Measurements from ENCODE around the gene DIPK1A. TPM values are rescaled to one million over a fixed set of nuclear protein-coding genes. Genes with fewer than 3 reads are reported as not detected.

Gene DIPK1A
- total RNA-seq, 1 experiment from 2014 or later = 1.0 TPM

GRCh38 chr1:92876351-92876750 is 84.9 kb downstream of the DIPK1A start:
- Histone ChIP-seq H3K36me3 (ENCODE audit: low read depth, low read length) (no peaks in the 10 kb centered on the region), H3K4me3 (ENCODE audit: low read length) (no peak overlapping the region), H2AFZ (ENCODE audit: low read length) (no peak overlapping the region), H3K9me2 (replicated peaks; ENCODE audit: low read length) (no peaks in the 10 kb centered on the region), H3K27me3 (ENCODE audit: low read length) (no peaks in the 10 kb centered on the region), H3K9ac (ENCODE audit: low read length) (no peak overlapping the region), H4K20me1 (ENCODE audit: low read length) (no peaks in the 10 kb centered on the region), H3K79me2 (ENCODE audit: low read length) (no peaks in the 10 kb centered on the region), H3K4me2 (ENCODE audit: low read length) (no peak overlapping the region), H3K9me3 (ENCODE audit: low read length) (no peaks in the 10 kb centered on the region), H3K4me1 (ENCODE audit: insufficient read depth, low read length) (peaks cover 5% of the 10 kb centered on the region; the same call in 1 of the 2 replicates), H3K27ac (ENCODE audit: low read length) (no peak overlapping the region), H3F3A (ENCODE audit: low read length, unreplicated experiment) (no peaks in the 10 kb centered on the region)
- TF ChIP-seq CTCF (conservative IDR thresholded peaks at IDR 0.05; ENCODE audit: low read depth, low read length) = no peak
- TF ChIP-seq EZH2phosphoT487 (IDR thresholded peaks at IDR 0.05; ENCODE audit: borderline replicate concordance, low read length) = no peak
- no peak for TF ChIP-seq EZH2 (IDR thresholded peaks at IDR 0.05; ENCODE audit: low read length, unreplicated experiment)
- ChIA-PET CTCF (interaction anchor here (0.7 kb wide), 1 partner anchor 125 kb away, joined by 6 read pairs; no protein-coding TSS in a partner anchor), POLR2A (ENCODE audit: unreplicated experiment) (no interaction called here)
- DNase-seq (no peak), ATAC-seq (no peak)
- BruUV-seq (replicated peaks) = no TSS peak
- intact Hi-C loops (cut with micrococcal nuclease) = no loop called here

- no peak overlapping the region for H3K9ac ChIP-seq (ENCODE audit: low read length)
- H3K9me2 ChIP-seq (replicated peaks; ENCODE audit: low read length) = no peaks in the 10 kb centered on the region
- ATAC-seq (no peak), DNase-seq (no peak)
- H3K27me3 ChIP-seq (ENCODE audit: low read length) = no peaks in the 10 kb centered on the region
- intact Hi-C loops (cut with micrococcal nuclease) = no loop called here
- no peak overlapping the region for H3K4me2 ChIP-seq (ENCODE audit: low read length)
- H3F3A ChIP-seq (ENCODE audit: low read length, unreplicated experiment) = no peaks in the 10 kb centered on the region
- POLR2A ChIA-PET (ENCODE audit: unreplicated experiment) = no interaction called here
- no peaks in the 10 kb centered on the region for H4K20me1 ChIP-seq (ENCODE audit: low read length)
- no peaks in the 10 kb centered on the region for H3K36me3 ChIP-seq (ENCODE audit: low read depth, low read length)
- BruUV-seq (replicated peaks) = no TSS peak
- no peak for TF ChIP-seq CTCF (conservative IDR thresholded peaks at IDR 0.05; ENCODE audit: low read depth, low read length)
- TF ChIP-seq EZH2phosphoT487 (IDR thresholded peaks at IDR 0.05; ENCODE audit: borderline replicate concordance, low read length) = no peak
- no peak for TF ChIP-seq EZH2 (IDR thresholded peaks at IDR 0.05; ENCODE audit: low read length, unreplicated experiment)
- no peaks in the 10 kb centered on the region for H3K9me3 ChIP-seq (ENCODE audit: low read length)
- no peaks in the 10 kb centered on the region for H3K79me2 ChIP-seq (ENCODE audit: low read length)
- peaks cover 5% of the 10 kb centered on the region; the same call in 1 of the 2 replicates for H3K4me1 ChIP-seq (ENCODE audit: insufficient read depth, low read length)
- CTCF ChIA-PET = no interaction called here
- H3K4me3 ChIP-seq (ENCODE audit: low read length) = no peak overlapping the region
- H2AFZ ChIP-seq (ENCODE audit: low read length) = no peak overlapping the region
- H3K27ac ChIP-seq (ENCODE audit: low read length) = no peak overlapping the region
Measured at GRCh38 chr1:92874987-92875386, 86.3 kb downstream of the DIPK1A start.

- intact Hi-C loops (cut with micrococcal nuclease) = no loop called here
- H3K9me3 ChIP-seq (ENCODE audit: low read length) = no peaks in the 10 kb centered on the region
- no peak overlapping the region for H3K27ac ChIP-seq (ENCODE audit: low read length)
- no peak for TF ChIP-seq EZH2phosphoT487 (IDR thresholded peaks at IDR 0.05; ENCODE audit: borderline replicate concordance, low read length)
- no peaks in the 10 kb centered on the region for H3K9me2 ChIP-seq (replicated peaks; ENCODE audit: low read length)
- no peak overlapping the region for H3K4me3 ChIP-seq (ENCODE audit: low read length)
- DNase-seq (no peak), ATAC-seq (no peak)
- H3K79me2 ChIP-seq (ENCODE audit: low read length) = no peaks in the 10 kb centered on the region
- ChIA-PET POLR2A (ENCODE audit: unreplicated experiment) (no interaction called here), CTCF (no interaction called here)
- no peak overlapping the region for H3K4me2 ChIP-seq (ENCODE audit: low read length)
- no TSS peak for BruUV-seq (replicated peaks)
- H3K9ac ChIP-seq (ENCODE audit: low read length) = no peak overlapping the region
- no peak overlapping the region for H2AFZ ChIP-seq (ENCODE audit: low read length)
- no peaks in the 10 kb centered on the region for H3K36me3 ChIP-seq (ENCODE audit: low read depth, low read length)
- no peaks in the 10 kb centered on the region for H4K20me1 ChIP-seq (ENCODE audit: low read length)
- no peaks in the 10 kb centered on the region for H3F3A ChIP-seq (ENCODE audit: low read length, unreplicated experiment)
- H3K27me3 ChIP-seq (ENCODE audit: low read length) = no peaks in the 10 kb centered on the region
- peaks cover 1% of the 10 kb centered on the region; the same call in 1 of the 2 replicates for H3K4me1 ChIP-seq (ENCODE audit: insufficient read depth, low read length)
Measured at GRCh38 chr1:92872719-92873118, 88.5 kb downstream of the DIPK1A start.
